RWPE2 (cell line): ENCODE measurements around the gene GLIPR2.

Source experiments
- ATAC-seq: fragments of 200-7000 bp; cut with Tn5 transposase; 3 replicates; pipeline ENCODE4 v1.9.1; 2021; ENCODE audit warnings: low read depth
- DNase-seq: peaks from one replicate; pipeline ENCODE4 v3.0.0-alpha.2; 2020; ENCODE audit warnings: low spot score
- H3K27ac ChIP-seq: fragments of 450-650 bp; 2 replicates; pipeline ENCODE4 v1.5.1; 2017; ENCODE audit warnings: mild to moderate bottlenecking; ENCODE audit not compliant: poor library complexity, severe bottlenecking
- H3K27me3 ChIP-seq: fragments of 250-450 bp; sonication (Bioruptor Pico); 2 replicates; pipeline ENCODE4 v1.5.1; 2021; ENCODE audit warnings: mild to moderate bottlenecking, moderate library complexity; ENCODE audit not compliant: insufficient read depth, poor library complexity, severe bottlenecking
- H3K36me3 ChIP-seq: fragments of 250-450 bp; sonication (Bioruptor Pico); 2 replicates; pipeline ENCODE4 v1.5.1; 2020; ENCODE audit warnings: low read depth, mild to moderate bottlenecking, moderate library complexity
- H3K4me1 ChIP-seq: fragments of 250-450 bp; sonication (Bioruptor Pico); 2 replicates; pipeline ENCODE4 v1.5.1; 2021; ENCODE audit warnings: mild to moderate bottlenecking, moderate library complexity; ENCODE audit not compliant: insufficient read depth, poor library complexity, severe bottlenecking
- H3K4me3 ChIP-seq: fragments of 250-450 bp; sonication (Bioruptor Pico); 2 replicates; pipeline ENCODE4 v1.5.1; 2021; ENCODE audit warnings: mild to moderate bottlenecking, moderate library complexity; ENCODE audit not compliant: severe bottlenecking
- H3K9me3 ChIP-seq: fragments of 250-450 bp; sonication (Bioruptor Pico); 2 replicates; pipeline ENCODE4 v1.5.1; 2021; ENCODE audit warnings: mild to moderate bottlenecking, moderate library complexity; ENCODE audit not compliant: severe bottlenecking
- TF ChIP-seq, protein P1 (sequence below): fragments of 450-650 bp; IDR thresholded peaks from one replicate; pipeline ENCODE4 v1.5.1; 2017; ENCODE audit warnings: mild to moderate bottlenecking, moderate library complexity; ENCODE audit not compliant: poor library complexity, severe bottlenecking

GLIPR2 gene

DNA sequence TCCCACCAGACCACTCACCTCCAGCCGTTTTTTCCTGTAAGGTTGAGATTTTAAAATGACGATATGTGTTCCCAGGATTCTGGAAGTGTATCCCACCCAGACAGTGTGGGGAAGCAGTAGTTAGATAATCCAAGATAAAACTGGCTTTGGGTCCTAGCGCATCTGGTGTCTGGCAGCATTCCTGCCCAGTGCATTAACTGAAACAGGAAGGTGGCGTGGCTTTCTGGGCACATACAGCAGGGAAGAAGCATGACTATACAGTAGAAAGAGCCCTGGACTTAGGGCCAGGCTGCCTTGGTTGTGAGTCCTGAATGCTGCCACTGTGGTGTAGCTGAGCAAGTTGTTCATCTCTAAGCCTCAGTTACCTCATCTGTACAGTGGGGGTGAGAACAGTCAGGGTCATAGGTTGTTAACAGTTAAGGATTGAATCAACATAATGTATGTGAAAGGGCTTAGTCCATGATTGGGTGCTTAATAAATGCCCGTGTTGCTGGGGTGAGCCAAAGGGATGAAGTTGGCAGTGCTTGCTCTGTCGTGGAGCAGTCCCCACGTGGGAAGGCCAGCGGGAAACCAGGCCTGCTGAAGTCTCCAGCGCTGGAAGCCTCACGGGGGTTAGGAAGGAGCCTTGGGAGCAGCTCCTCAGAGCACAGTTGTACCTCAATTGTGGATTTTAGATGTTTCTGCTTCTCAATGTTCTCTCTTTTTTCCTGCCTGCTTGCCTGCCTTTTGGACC is 72.2 kb downstream of the GLIPR2 start:
- ATAC-seq (no peak), DNase-seq (no peak)
- no peak overlapping the region for H3K27ac ChIP-seq
- H3K4me1 ChIP-seq: no peaks in the 10 kb centered on the region
- TF ChIP-seq, protein P1, sequence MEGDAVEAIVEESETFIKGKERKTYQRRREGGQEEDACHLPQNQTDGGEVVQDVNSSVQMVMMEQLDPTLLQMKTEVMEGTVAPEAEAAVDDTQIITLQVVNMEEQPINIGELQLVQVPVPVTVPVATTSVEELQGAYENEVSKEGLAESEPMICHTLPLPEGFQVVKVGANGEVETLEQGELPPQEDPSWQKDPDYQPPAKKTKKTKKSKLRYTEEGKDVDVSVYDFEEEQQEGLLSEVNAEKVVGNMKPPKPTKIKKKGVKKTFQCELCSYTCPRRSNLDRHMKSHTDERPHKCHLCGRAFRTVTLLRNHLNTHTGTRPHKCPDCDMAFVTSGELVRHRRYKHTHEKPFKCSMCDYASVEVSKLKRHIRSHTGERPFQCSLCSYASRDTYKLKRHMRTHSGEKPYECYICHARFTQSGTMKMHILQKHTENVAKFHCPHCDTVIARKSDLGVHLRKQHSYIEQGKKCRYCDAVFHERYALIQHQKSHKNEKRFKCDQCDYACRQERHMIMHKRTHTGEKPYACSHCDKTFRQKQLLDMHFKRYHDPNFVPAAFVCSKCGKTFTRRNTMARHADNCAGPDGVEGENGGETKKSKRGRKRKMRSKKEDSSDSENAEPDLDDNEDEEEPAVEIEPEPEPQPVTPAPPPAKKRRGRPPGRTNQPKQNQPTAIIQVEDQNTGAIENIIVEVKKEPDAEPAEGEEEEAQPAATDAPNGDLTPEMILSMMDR: no peak
- H3K27me3 ChIP-seq: no peaks in the 10 kb centered on the region
- peaks cover 97% of the 10 kb centered on the region for H3K36me3 ChIP-seq
- H3K9me3 ChIP-seq: no peaks in the 10 kb centered on the region
- no peak overlapping the region for H3K4me3 ChIP-seq

DNA sequence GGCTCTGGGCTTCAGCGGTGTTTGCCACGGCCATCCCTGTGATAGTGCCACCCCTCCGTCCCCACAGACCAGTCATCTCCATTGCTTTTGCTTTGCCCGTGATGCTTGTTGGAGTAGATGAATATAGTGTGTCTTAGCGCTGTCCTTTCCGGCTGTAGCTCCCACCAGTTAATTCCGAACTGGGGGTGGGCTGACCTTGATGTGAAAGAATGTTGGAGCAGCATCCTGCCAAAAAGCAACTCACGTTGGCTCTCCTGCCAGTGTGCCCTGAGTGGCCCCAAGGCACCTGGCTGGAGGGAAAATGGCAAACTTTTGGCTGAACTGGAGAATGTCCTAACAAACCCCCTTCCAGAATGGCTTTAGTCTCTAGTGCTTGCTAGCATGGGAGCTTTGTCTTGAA is 74.2 kb downstream of the GLIPR2 start:
- peaks cover 98% of the 10 kb centered on the region for H3K36me3 ChIP-seq

DNA sequence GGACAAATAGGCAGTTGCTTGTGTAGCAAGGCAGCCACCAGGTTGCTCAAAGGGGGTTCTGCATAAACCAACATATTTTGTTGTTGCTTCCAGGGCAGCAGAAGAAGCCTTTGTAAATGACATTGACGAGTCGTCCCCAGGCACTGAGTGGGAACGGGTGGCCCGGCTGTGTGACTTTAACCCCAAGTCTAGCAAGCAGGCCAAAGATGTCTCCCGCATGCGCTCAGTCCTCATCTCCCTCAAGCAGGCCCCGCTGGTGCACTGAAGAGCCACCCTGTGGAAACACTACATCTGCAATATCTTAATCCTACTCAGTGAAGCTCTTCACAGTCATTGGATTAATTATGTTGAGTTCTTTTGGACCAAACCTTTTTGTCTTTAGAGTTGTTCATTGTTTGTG is 75.0 kb downstream of the GLIPR2 start:
- DNase-seq: no peak
- H3K36me3 ChIP-seq: peaks cover 96% of the 10 kb centered on the region
- ATAC-seq: no peak
- H3K27me3 ChIP-seq: no peaks in the 10 kb centered on the region
- H3K4me3 ChIP-seq: no peak overlapping the region
- no peaks in the 10 kb centered on the region for H3K4me1 ChIP-seq
- no peaks in the 10 kb centered on the region for H3K9me3 ChIP-seq
- TF ChIP-seq, protein P1: no peak
- H3K27ac ChIP-seq: no peak overlapping the region

More for the DNA sequence above, 74.2 kb downstream of the GLIPR2 start:
- ATAC-seq: no peak
- Histone ChIP-seq H3K4me3 (no peak overlapping the region), H3K9me3 (no peaks in the 10 kb centered on the region), H3K27me3 (no peaks in the 10 kb centered on the region), H3K27ac (no peak overlapping the region), H3K4me1 (no peaks in the 10 kb centered on the region)
- TF ChIP-seq, protein P1: no peak
- DNase-seq: no peak

DNA sequence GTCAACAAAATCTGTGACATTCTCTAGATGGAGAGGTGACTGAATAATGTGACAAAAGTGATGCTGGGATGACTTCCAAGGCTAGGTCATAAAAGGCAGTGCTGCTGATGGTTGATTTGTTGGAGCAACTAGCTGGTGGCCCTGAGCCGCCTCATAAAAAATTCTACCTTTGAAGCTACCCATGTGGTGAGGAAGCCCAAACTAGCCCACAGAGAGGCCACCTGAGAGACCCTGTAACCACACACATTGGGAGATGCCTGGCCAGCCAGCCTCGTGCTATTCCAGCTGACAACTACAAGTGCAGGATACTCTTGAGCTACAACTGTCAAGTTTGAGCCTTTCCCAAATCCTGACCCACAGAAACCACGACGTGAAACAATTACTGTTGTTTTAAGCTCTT is 76.9 kb downstream of the GLIPR2 start:
- Histone ChIP-seq H3K36me3 (peaks cover 95% of the 10 kb centered on the region), H3K4me3 (no peak overlapping the region), H3K4me1 (no peaks in the 10 kb centered on the region), H3K27me3 (no peaks in the 10 kb centered on the region), H3K9me3 (no peaks in the 10 kb centered on the region), H3K27ac (no peak overlapping the region)
- ATAC-seq (no peak), DNase-seq (no peak)
- TF ChIP-seq, protein P1: no peak
